Measurements from ENCODE around the gene ACE2.
"Not testable (repeated sequence)": the region's sequence is repeated elsewhere in the genome, so short reads cannot be mapped to it uniquely, and the experiment has no call there.

Gene ACE2

GRCh38 chrX:15600745-15601144, at the start of gene ACE2:
Gene ACE2 (minus strand): TSS chrX:15600960. CDS start chrX:15600911, 49 bp downstream.
- no peak within 1 kb of the TSS for H3K4me3 ChIP-seq (replicated peaks; ENCODE audit: low read depth, low read length)
- DNase-seq (ENCODE audit: extremely low read depth, low read depth) = no peak
- no peak for TF ChIP-seq CTCF (IDR thresholded peaks at IDR 0.05; ENCODE audit: low read depth, low read length, missing control alignments)

GRCh38 chrX:15647510-15647909, 46.8 kb upstream of the ACE2 start:
- not testable (repeated sequence) for DNase-seq (ENCODE audit: extremely low read depth, low read depth); H3K4me3 ChIP-seq (replicated peaks; ENCODE audit: low read depth, low read length)

- TF ChIP-seq CTCF (IDR thresholded peaks at IDR 0.05; ENCODE audit: low read depth, low read length, missing control alignments) = no peak
- no peak for DNase-seq (ENCODE audit: extremely low read depth, low read depth)
These were observed 45.8 kb upstream of the ACE2 start for GRCh38 chrX:15646543-15646942.

GRCh38 chrX:15646031-15646430, 45.3 kb upstream of the ACE2 start:
- no peak for TF ChIP-seq CTCF (IDR thresholded peaks at IDR 0.05; ENCODE audit: low read depth, low read length, missing control alignments)
- no peak overlapping the region for H3K4me3 ChIP-seq (replicated peaks; ENCODE audit: low read depth, low read length)
- DNase-seq (ENCODE audit: extremely low read depth, low read depth) = no peak

More at GRCh38 chrX:15646543-15646942, 45.8 kb upstream of the ACE2 start:
- no peak overlapping the region for H3K4me3 ChIP-seq (replicated peaks; ENCODE audit: low read depth, low read length)

GRCh38 chrX:15645266-15645665, 44.5 kb upstream of the ACE2 start:
- TF ChIP-seq CTCF (IDR thresholded peaks at IDR 0.05; ENCODE audit: low read depth, low read length, missing control alignments) = no peak
- no peak for DNase-seq (ENCODE audit: extremely low read depth, low read depth)

GRCh38 chrX:15644560-15644872, 43.8 kb upstream of the ACE2 start:
- DNase-seq (ENCODE audit: extremely low read depth, low read depth) = no peak
- no peak overlapping the region for H3K4me3 ChIP-seq (replicated peaks; ENCODE audit: low read depth, low read length)

More at GRCh38 chrX:15645266-15645665, 44.5 kb upstream of the ACE2 start:
- no peak overlapping the region for H3K4me3 ChIP-seq (replicated peaks; ENCODE audit: low read depth, low read length)

GRCh38 chrX:15643786-15644559, 43.2 kb upstream of the ACE2 start:
- no peak for TF ChIP-seq CTCF (IDR thresholded peaks at IDR 0.05; ENCODE audit: low read depth, low read length, missing control alignments)
- H3K4me3 ChIP-seq (replicated peaks; ENCODE audit: low read depth, low read length) = no peak overlapping the region
- DNase-seq (ENCODE audit: extremely low read depth, low read depth) = no peak

More at GRCh38 chrX:15644560-15644872, 43.8 kb upstream of the ACE2 start:
- no peak for TF ChIP-seq CTCF (IDR thresholded peaks at IDR 0.05; ENCODE audit: low read depth, low read length, missing control alignments)

Data from HFF-Myc (cell line).